Myocyte (in vitro differentiated cells): Measurements from ENCODE around the gene POLDIP3. TPM values are rescaled to one million over a fixed set of nuclear protein-coding genes. Genes with fewer than 3 reads are reported as not detected.
A peak's percentile ranks its signal among the peaks of the same experiment; 100 is the strongest.

Experiments used
- DNase-seq: peaks from one replicate; pipeline ENCODE4 v3.0.0-alpha.2; 2012; ENCODE audit warnings: low read depth
- polyA plus RNA-seq: library from polyadenylated mRNA; unstranded; fragments of >200 nt; gene quantifications from one replicate; pipeline ENCODE4 v1.2.1, GENCODE V29; 2012; ENCODE audit warnings: missing spikeins
- total RNA-seq: library from RNA; depleted of rRNA; stranded (reverse); fragments of >200 nt; gene quantifications from 2 replicates; pipeline ENCODE4 v1.2.3, GENCODE V29; 2014

POLDIP3 gene, protein sequence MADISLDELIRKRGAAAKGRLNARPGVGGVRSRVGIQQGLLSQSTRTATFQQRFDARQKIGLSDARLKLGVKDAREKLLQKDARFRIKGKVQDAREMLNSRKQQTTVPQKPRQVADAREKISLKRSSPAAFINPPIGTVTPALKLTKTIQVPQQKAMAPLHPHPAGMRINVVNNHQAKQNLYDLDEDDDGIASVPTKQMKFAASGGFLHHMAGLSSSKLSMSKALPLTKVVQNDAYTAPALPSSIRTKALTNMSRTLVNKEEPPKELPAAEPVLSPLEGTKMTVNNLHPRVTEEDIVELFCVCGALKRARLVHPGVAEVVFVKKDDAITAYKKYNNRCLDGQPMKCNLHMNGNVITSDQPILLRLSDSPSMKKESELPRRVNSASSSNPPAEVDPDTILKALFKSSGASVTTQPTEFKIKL
- total RNA-seq, result 26.2 and 29.5 TPM in 2 replicates
- polyA plus RNA-seq, result 48.2 TPM

DNA sequence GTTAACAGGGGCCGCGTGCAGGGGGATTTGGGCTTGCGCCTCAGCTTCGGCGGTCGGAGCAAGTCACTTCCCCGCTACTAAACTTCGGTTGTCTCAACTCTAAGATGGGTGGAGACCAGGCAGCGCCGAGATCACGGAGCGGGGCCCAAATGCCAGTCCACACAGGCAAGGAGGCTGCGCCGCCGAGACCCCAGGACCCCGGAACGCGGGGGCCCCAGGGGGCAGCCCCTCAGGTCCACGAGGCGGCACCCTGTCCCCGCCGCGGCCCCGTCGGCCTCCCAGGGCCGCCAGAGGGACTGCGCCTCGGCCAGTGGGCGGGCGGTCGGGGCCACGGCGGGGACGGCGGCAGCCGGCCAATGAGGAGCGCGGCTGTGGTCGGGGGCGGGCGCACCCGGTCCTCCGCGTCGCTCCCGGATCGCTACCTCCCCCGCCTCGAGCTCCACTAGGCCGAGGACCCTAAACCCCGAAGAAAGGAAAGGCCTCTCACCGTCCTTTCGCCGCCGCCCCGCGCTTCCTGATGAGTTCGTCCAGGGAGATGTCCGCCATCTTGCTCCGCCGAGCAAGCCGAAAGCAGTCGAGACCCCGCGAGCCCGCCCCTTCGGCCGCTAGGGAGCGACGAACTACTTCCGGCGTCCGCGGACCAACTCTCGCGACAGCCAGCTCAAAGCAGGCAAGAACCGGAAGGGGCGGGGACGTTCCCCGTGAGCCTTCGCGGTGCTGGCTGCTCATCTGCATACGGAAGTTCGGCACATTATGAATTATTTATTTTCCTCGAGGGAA, at the start of gene POLDIP3:
TSS of gene POLDIP3 (minus strand) at position 572 of the 780 bp plus-strand sequence. CDS start at position 546, 26 bp downstream.
- DNase-seq, result peak; percentile 98

- peak; percentile 79 for DNase-seq
Measured at GRCh38 chr22:42661985-42662831, 47.5 kb upstream of the POLDIP3 start.

GRCh38 chr22:42656578-42656977, 41.9 kb upstream of the POLDIP3 start:
- no peak for DNase-seq

- DNase-seq, result no peak
Measured at GRCh38 chr22:42655693-42656092, 41.0 kb upstream of the POLDIP3 start.

DNA sequence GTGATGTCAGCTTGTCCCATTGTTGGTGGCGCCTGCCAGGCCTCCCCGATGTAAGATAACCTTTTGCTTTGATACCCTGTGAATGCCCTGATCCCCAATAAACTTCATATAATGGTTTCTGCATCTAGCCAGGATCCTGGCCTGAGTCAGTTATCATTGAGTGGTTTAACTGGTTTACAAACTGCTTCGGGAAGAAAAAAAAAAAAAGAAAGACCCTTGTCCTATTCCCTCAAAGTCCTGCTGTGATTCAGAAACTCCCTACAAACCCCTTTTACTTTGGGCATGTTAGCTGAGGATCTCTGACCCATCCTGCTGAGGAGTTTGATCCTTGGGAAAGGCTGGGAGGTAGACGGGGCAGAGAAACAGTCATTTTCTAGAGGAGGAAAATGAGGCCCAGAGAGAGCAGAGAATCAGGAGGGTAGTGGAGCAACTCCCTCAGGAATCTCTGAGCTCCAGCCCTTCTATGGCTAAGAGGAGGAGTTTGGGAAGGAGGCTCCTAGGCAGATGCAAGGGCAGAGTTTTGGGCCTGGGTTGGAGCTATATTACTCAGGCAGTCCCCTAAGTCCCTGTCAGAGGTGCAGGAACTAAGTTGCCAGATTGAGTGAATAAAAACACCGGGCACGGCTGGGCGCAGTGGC, 39.9 kb upstream of the POLDIP3 start:
- DNase-seq, result no peak

DNA sequence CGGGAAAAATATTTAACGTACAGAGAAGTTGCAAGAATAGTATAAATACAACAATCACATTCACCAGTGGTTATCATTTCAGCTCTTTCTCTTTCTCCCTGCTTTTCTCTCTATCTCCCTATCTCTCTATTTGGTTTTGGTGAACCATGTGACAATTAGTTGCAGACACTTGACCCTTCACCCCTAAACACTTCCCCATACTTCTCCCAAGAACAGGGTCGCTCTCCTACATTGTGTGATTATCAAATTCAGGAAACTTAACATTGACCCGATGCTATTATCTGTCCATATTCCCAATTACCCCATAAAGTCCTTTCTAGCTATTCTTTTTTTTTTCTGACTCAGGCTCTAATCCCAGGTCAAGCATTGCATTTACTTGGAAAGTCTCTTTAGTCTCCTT, 39.3 kb upstream of the POLDIP3 start:
- no peak for DNase-seq

DNA sequence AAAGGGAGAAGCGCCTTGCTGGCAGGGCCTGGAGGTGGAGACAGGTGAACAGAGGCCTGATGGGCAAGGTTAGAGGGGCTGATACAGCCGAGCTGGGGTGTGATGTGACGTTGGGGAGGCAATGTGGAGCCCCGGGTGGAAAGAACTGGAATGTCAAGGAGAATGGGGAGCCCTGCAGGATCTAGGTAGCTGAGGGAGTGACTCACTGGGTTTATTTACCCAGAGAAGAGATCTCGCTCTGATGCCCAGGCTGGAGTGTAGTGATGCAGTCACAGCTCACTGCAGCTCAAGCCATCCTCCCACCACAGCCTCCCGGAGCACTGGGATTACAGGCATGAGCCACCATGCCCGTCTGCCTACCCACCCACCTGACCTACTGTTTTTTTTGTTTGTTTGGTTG, 36.5 kb upstream of the POLDIP3 start:
- DNase-seq, result no peak

DNA sequence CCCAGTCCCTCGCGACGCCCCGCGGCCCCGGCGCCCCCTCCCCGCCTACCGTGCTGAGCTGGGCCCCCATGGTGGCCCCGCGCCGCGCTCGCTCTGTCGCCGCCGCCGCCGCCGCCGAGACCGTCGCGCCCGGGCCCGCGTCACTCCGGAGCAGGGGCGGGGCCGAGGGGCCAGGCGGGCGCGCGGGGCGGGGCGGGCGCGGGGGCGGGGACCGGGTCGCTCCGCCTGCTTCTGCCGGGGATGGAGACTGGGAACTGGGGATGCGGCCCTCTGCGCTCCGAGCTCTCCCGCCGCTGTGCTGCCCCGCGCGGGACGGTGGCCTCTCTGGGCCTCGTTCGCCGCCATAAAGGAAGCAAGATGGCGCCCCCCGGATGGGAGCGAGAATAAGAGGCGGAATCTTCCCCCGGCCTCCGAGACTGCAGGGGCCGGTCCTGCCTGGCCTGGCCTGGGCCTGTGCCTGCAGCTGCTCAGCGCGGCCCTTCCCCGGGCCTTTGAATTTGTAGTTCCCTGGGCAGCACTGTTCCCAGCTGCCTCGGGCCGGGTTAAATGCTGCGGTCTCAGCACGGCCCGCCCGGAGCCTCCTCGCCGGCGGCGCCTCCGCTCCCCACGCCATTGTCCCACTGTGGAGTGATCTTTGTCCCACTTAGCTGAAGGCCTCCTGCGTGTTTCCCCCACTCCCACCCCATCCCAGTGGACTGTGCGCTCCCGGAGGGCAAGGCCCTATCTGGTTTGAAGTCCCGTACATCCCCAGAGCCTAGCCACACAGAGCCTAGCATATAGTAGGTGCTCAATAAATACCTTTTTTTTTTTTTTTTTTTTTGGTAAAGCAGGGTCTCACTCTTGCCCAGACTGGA, 34.8 kb upstream of the POLDIP3 start, which contains the start of gene CYB5R3:
TSS of gene CYB5R3 (minus strand) at position 147 of the 854 bp plus-strand sequence. CDS start at position 70, 77 bp downstream.
- DNase-seq, result peak; percentile 89

- peak; percentile 78 for DNase-seq
Measured at GRCh38 chr22:42648368-42649245, 33.9 kb upstream of the POLDIP3 start.

- no peak for DNase-seq
Measured at GRCh38 chr22:42648017-42648367, 33.3 kb upstream of the POLDIP3 start.

DNA sequence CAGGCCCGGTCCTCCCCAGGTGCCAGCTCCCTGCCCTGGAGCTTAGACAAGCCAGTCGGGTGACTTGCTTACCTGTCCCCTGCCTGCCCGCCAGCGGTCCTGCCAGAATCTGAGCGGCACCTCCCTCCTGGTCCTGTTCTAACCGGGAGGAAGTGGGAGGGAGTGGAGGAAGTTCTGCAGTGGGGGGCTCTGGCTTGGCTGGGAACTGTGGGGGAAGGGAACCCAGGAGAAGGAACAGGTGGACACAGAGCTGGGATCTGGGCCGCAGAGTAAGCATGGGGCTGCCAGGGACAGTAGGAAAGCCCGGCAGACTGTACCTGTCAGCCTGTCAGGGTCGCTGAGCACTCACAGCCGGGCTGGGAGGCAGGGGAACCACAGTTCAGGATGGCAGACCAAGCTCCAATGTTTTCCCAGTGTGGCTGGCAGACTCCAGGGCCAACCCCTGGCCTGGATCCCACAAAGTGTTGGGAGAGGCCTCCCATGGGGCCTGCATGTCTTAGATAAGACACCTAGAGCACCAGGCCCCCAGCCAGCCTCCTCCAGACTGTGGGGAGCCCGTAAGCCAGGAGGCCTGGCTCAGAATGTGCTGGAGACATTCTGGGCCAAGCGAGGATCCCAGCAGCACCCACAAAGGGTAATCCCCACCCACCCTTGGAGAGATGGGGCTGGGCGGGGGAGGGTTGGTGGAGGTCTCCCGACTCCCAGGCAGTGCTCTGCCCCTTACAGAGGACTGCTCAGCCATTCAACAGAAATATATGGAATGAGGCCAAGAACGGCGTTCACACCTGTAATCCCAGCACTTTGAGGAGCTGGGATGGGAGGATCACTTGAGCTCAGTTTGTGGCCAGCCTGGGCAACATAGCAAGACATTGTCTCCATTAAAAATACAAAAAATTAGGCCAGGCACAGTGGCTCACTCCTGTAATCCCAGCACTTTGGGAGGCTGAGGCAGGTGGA, 32.2 kb upstream of the POLDIP3 start:
- peak; percentile 84 for DNase-seq

- peak; percentile 92 for DNase-seq
Measured at GRCh38 chr22:42645938-42646568, 31.4 kb upstream of the POLDIP3 start.

- DNase-seq, result peak; percentile 75
Measured at GRCh38 chr22:42645341-42645937, 30.8 kb upstream of the POLDIP3 start.

DNA sequence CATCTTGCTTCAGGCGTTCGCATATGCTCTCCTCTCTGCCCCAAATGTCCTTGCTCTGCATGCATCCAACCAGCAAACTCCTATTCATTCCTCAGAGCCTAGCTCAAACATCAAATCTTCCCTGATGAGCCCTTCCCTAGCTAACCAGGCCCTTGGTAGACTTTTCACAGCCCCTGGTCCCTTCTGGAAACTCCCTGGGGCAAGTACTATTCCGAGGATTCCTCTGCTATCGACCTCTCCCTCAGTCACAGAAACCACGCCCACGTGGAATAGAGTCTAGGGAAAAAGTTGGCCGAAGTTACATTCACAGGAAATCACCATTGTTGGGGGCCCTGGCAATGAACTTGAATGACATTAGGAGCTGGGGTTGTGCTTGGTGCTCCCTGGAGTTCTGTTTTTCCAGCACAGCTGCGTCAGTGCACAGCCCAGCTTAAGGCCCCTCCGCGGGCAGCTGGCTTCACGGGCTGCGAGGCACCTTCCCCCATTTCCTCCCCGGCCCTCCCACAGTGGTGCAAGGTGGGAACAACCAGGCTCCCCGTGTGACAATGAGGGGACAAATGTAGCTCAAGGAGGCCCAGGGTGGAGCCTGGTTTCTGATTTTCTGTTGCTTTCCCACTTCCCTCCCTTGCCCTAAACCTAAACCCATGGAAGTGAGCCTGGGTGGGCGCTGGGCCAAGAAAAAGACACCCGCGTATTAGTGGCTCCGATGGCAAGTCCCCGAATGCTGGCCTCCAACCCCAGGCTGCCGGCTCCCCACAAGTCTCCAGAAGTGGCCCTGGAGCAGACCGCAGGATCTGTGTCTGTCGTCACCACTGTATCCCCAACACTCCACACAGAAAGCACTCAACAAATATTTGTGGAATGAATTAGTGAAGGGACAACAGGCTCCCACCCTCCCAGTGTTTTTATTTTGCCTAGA, 30.0 kb upstream of the POLDIP3 start:
- peak; percentile 84 for DNase-seq

GRCh38 chr22:42643634-42644421, 29.1 kb upstream of the POLDIP3 start:
- DNase-seq, result no peak
